Breast epithelium (tissue), 4 donors: ENCODE measurements around the gene ITPR1. TPM values are rescaled to one million over a fixed set of nuclear protein-coding genes. Genes with fewer than 3 reads are reported as not detected.

Experiments used
- DNase-seq, 2 donors: peaks; one replicate each; pipeline ENCODE4 v3.0.0-alpha.2; 2019; ENCODE audit warnings: low spot score in 2 of 2
- H3K27ac ChIP-seq, 2 donors: fragments of 200-600 bp; sonication (generic) in 1 of 2; one replicate each; pipeline ENCODE4 v1.5.1; 2016 to 2019; ENCODE audit warnings: mild to moderate bottlenecking in 1 of 2
- H3K27me3 ChIP-seq, 2 donors: fragments of 200-600 bp; sonication (generic) in 1 of 2; one replicate each; pipeline versions ENCODE4 v1.5.1 to v1.6.0; 2017 to 2019; ENCODE audit warnings: control low read depth in 1 of 2, mild to moderate bottlenecking in 1 of 2
- H3K36me3 ChIP-seq: fragments of 200-600 bp; one replicate; pipeline ENCODE4 v1.5.1; 2019
- H3K4me1 ChIP-seq, 2 donors: fragments of 200-600 bp; sonication (generic); one replicate each; pipeline ENCODE4 v1.5.1; 2016 to 2019; ENCODE audit warnings: control low read depth in 1 of 2
- H3K4me3 ChIP-seq, 3 donors: fragments of 200-600 bp; sonication (generic); 1 replicate in 2 of 3; 2 replicates in 1 of 3; pipeline ENCODE4 v1.5.1; 2016 to 2019; ENCODE audit warnings: mild to moderate bottlenecking in 3 of 3, moderate library complexity in 2 of 3
- H3K9me3 ChIP-seq, 2 donors: fragments of 200-600 bp; sonication (generic) in 1 of 2; one replicate each; pipeline ENCODE4 v1.5.1; 2016 to 2019; ENCODE audit warnings: control low read depth in 1 of 2
- CTCF ChIP-seq, 3 donors: fragments of 450-650 bp; IDR thresholded peaks; one replicate each; pipeline ENCODE4 v1.5.1; 2016 to 2017; ENCODE audit warnings: antibody characterized with exemption in 3 of 3, mild to moderate bottlenecking in 3 of 3, moderate library complexity in 3 of 3
- POLR2A ChIP-seq: fragments of 450-650 bp; IDR thresholded peaks from one replicate; pipeline ENCODE4 v1.6.1; 2016; ENCODE audit warnings: antibody characterized with exemption, mild to moderate bottlenecking, moderate library complexity
- POLR2AphosphoS5 ChIP-seq, 3 donors: sonication (generic); formaldehyde crosslinking; IDR thresholded peaks; one replicate each; pipeline ENCODE4 v1.6.1; 2017; ENCODE audit warnings: antibody characterized with exemption in 3 of 3
- intact Hi-C: fragments of 100-400 bp; cut with DNase I; formaldehyde crosslinking; loops from one replicate; pipeline ENCODE4 v1.15.1; 2023; ENCODE audit warnings: low total_unique reads
- total RNA-seq, 3 donors: library from RNA; depleted of rRNA; stranded (reverse); fragments of >200 nt; gene quantifications; one replicate each; pipeline ENCODE4 v1.1.0, GENCODE V29; 2016

ITPR1 gene
- total RNA-seq, 3 donors from 2014 or later: 53.8 to 227 (median 174) TPM

GRCh38 chr3:4614927-4615326, 121.8 kb downstream of the ITPR1 start:
- H3K27me3 ChIP-seq: no peaks in the 10 kb centered on the region
- intact Hi-C loops: no loop called here
- no peak overlapping the region for H3K27ac ChIP-seq
- DNase-seq: no peak
- H3K4me3 ChIP-seq: no peak overlapping the region
- TF ChIP-seq POLR2AphosphoS5 (IDR thresholded peaks at IDR 0.05) (no peak), POLR2A (no peak), CTCF (IDR thresholded peaks at IDR 0.05) (no peak)
- H3K4me1 ChIP-seq: no peaks in the 10 kb centered on the region
- no peaks in the 10 kb centered on the region for H3K36me3 ChIP-seq
- H3K9me3 ChIP-seq: no peaks in the 10 kb centered on the region

GRCh38 chr3:4615750-4616149, 122.6 kb downstream of the ITPR1 start:
- Histone ChIP-seq H3K4me1 (no peaks in the 10 kb centered on the region), H3K36me3 (no peaks in the 10 kb centered on the region), H3K4me3 (no peak overlapping the region), H3K9me3 (no peaks in the 10 kb centered on the region), H3K27ac (no peak overlapping the region), H3K27me3 (no peaks in the 10 kb centered on the region)
- no peak for TF ChIP-seq POLR2A
- TF ChIP-seq CTCF (IDR thresholded peaks at IDR 0.05): no peak
- no peak for TF ChIP-seq POLR2AphosphoS5 (IDR thresholded peaks at IDR 0.05)
- intact Hi-C loops: no loop called here
- no peak for DNase-seq

GRCh38 chr3:4623421-4623999, 130.4 kb downstream of the ITPR1 start:
- intact Hi-C loops: loop anchor here (5.0 kb wide), 1 partner anchor 266 kb away; no protein-coding TSS in a partner anchor

GRCh38 chr3:4627651-4628375, 134.7 kb downstream of the ITPR1 start:
- DNase-seq: no peak
- H3K27me3 ChIP-seq: no peaks in the 10 kb centered on the region
- intact Hi-C loops: no loop called here
- H3K4me3 ChIP-seq: no peak overlapping the region
- H3K36me3 ChIP-seq: no peaks in the 10 kb centered on the region
- TF ChIP-seq POLR2A: no peak
- TF ChIP-seq CTCF (IDR thresholded peaks at IDR 0.05): no peak
- no peak for TF ChIP-seq POLR2AphosphoS5 (IDR thresholded peaks at IDR 0.05)
- no peaks in the 10 kb centered on the region for H3K4me1 ChIP-seq
- H3K9me3 ChIP-seq: no peaks in the 10 kb centered on the region
- H3K27ac ChIP-seq: no peak overlapping the region

More at GRCh38 chr3:4623421-4623999, 130.4 kb downstream of the ITPR1 start:
- Histone ChIP-seq H3K36me3 (no peaks in the 10 kb centered on the region), H3K27me3 (no peaks in the 10 kb centered on the region), H3K4me1 (no peaks in the 10 kb centered on the region), H3K27ac (no peak overlapping the region), H3K9me3 (no peaks in the 10 kb centered on the region), H3K4me3 (no peak overlapping the region)
- TF ChIP-seq POLR2AphosphoS5 (IDR thresholded peaks at IDR 0.05) (no peak), CTCF (IDR thresholded peaks at IDR 0.05) (no peak), POLR2A (no peak)
- no peak for DNase-seq
